Right lobe of liver (tissue), 6 donors: ENCODE results near the gene ARHGEF1. TPM values are rescaled to one million over a fixed set of nuclear protein-coding genes. Genes with fewer than 3 reads are reported as not detected.

Experiments used
- ATAC-seq, 4 donors: fragments of 200-7000 bp; cut with Tn5 transposase; one replicate each; pipeline ENCODE4 v1.9.1; 2020; ENCODE audit warnings: mild to moderate bottlenecking in 4 of 4, moderate library complexity in 4 of 4
- DNase-seq, 3 donors: peaks; one replicate each; pipeline ENCODE4 v3.0.0-alpha.2; 2020
- H3K27ac ChIP-seq, 3 donors: fragments of 200-600 bp; one replicate each; pipeline ENCODE4 v1.8.0; 2022
- H3K27me3 ChIP-seq, 2 donors: fragments of 200-600 bp; one replicate each; pipeline ENCODE4 v1.8.0; 2022
- H3K36me3 ChIP-seq, 4 donors: fragments of 200-600 bp; sonication (generic) in 1 of 4; one replicate each; pipeline versions ENCODE4 v1.5.1 to v1.8.0; 2017 to 2022; ENCODE audit warnings: control low read depth in 1 of 4
- H3K4me1 ChIP-seq, 4 donors: fragments of 200-600 bp; sonication (generic) in 1 of 4; one replicate each; pipeline versions ENCODE4 v1.5.1 to v1.8.0; 2017 to 2022; ENCODE audit warnings: control low read depth in 1 of 4
- H3K4me3 ChIP-seq, 3 donors: fragments of 200-600 bp; one replicate each; pipeline ENCODE4 v1.8.0; 2022
- H3K9me3 ChIP-seq, 4 donors: fragments of 200-600 bp; sonication (generic) in 1 of 4; one replicate each; pipeline versions ENCODE4 v1.5.1 to v1.8.0; 2017 to 2022; ENCODE audit warnings: control low read depth in 1 of 4
- POLR2A ChIP-seq: fragments of 450-650 bp; IDR thresholded peaks from one replicate; pipeline ENCODE4 v1.6.1; 2017; ENCODE audit warnings: antibody characterized with exemption, mild to moderate bottlenecking
- WGBS: methylation state at CpG from one replicate; pipeline ENCODE4 v1.1.6; 2018; ENCODE audit warnings: low coverage, low lambda C conversion rate; ENCODE audit not compliant: insufficient coverage; ENCODE audit errors: missing lambda C conversion rate; 5-methylcytosine and 5-hydroxymethylcytosine counted together
- intact Hi-C, 2 donors: fragments of 100-400 bp; cut with DNase I; formaldehyde crosslinking; loops; one replicate each; pipeline versions ENCODE4 v1.11.2 to v1.14.1; 2022
- total RNA-seq, 6 experiments: library from RNA; depleted of rRNA in 2 of 6; stranded (reverse); fragments of >200 nt in 2 of 6; fragmentation: NEBNext Ultra II Directional in 3 of 6; extraction: Animal tissue kit (Norgen Biotek cat#: 25700) in 3 of 6; gene quantifications; one replicate each; pipeline versions ENCODE4 v1.1.0 to v1.2.4, GENCODE V29; 2016 to 2023
- TF ChIP-seq, protein P1 (sequence below), 4 donors: fragments of 200-600 bp in 3 of 4; fragments of 450-650 bp in 1 of 4; IDR thresholded peaks; one replicate each; pipeline versions ENCODE4 v1.5.1 to v1.8.0; 2016 to 2022; ENCODE audit warnings: antibody characterized with exemption in 4 of 4, mild to moderate bottlenecking in 2 of 4
- donor health status: DM: no; HTN: yes; CAD: no.
- donor health status: DM: no; HTN: no; CAD: no.
- donor health status: DM: no; HTN: no; CAD: no.
- donor health status: DM: no; HTN: yes; CAD: no.
- donor health status: DM: no; HTN: yes; CAD: no.

Gene ARHGEF1
- total RNA-seq, 6 experiments from 2014 or later, result 25.3 to 39.7 (median 30.2) TPM

GRCh38 chr19:41903193-41903953 is 20.4 kb downstream of the ARHGEF1 start:
- ATAC-seq, result no peak
- Histone ChIP-seq H3K27ac (no peak overlapping the region), H3K9me3 (no peaks in the 10 kb centered on the region), H3K4me3 (no peak overlapping the region), H3K27me3 (no peaks in the 10 kb centered on the region), H3K4me1 (peaks cover 0 to 6% (median 2%) of the 10 kb centered on the region in 4 donors), H3K36me3 (peaks cover 0 to 57% (median 39%) of the 10 kb centered on the region in 4 donors)
- WGBS, result 100% methylated on average over 3 of the region's 19 CpGs
- intact Hi-C loops, result no loop called here
- TF ChIP-seq POLR2A, result no peak
- TF ChIP-seq, protein P1, sequence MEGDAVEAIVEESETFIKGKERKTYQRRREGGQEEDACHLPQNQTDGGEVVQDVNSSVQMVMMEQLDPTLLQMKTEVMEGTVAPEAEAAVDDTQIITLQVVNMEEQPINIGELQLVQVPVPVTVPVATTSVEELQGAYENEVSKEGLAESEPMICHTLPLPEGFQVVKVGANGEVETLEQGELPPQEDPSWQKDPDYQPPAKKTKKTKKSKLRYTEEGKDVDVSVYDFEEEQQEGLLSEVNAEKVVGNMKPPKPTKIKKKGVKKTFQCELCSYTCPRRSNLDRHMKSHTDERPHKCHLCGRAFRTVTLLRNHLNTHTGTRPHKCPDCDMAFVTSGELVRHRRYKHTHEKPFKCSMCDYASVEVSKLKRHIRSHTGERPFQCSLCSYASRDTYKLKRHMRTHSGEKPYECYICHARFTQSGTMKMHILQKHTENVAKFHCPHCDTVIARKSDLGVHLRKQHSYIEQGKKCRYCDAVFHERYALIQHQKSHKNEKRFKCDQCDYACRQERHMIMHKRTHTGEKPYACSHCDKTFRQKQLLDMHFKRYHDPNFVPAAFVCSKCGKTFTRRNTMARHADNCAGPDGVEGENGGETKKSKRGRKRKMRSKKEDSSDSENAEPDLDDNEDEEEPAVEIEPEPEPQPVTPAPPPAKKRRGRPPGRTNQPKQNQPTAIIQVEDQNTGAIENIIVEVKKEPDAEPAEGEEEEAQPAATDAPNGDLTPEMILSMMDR (IDR thresholded peaks at IDR 0.05), result no peak
- no peak for DNase-seq

- H3K27ac ChIP-seq, result no peak overlapping the region
- H3K36me3 ChIP-seq, result peaks cover 0 to 48% (median 34%) of the 10 kb centered on the region in 4 donors
Measured at GRCh38 chr19:41904118-41904870, 21.3 kb downstream of the ARHGEF1 start.

GRCh38 chr19:41905273-41906002 is 22.5 kb downstream of the ARHGEF1 start:
- TF ChIP-seq, protein P1 (IDR thresholded peaks at IDR 0.05), result no peak
- TF ChIP-seq POLR2A, result no peak
- intact Hi-C loops, result no loop called here
- Histone ChIP-seq H3K4me1 (peaks cover 0 to 6% (median 2%) of the 10 kb centered on the region in 4 donors), H3K9me3 (no peaks in the 10 kb centered on the region), H3K36me3 (peaks cover 0 to 43% (median 27%) of the 10 kb centered on the region in 4 donors), H3K27me3 (no peaks in the 10 kb centered on the region), H3K27ac (no peak overlapping the region), H3K4me3 (no peak overlapping the region)
- ATAC-seq (no peak), DNase-seq (no peak)
- 80% methylated on average over 8 of the region's 24 CpGs for WGBS

More at GRCh38 chr19:41904118-41904870, 21.3 kb downstream of the ARHGEF1 start:
- intact Hi-C loops, result no loop called here
- WGBS, result 56% methylated on average over 5 of the region's 30 CpGs
- ATAC-seq (peak; percentile 6 to 62 (median 42)), DNase-seq (no peak)
- no peak overlapping the region for H3K4me3 ChIP-seq
- TF ChIP-seq POLR2A, result no peak
- TF ChIP-seq, protein P1 (IDR thresholded peaks at IDR 0.05), result no peak
- no peaks in the 10 kb centered on the region for H3K9me3 ChIP-seq
- peaks cover 0 to 6% (median 2%) of the 10 kb centered on the region in 4 donors for H3K4me1 ChIP-seq
- no peaks in the 10 kb centered on the region for H3K27me3 ChIP-seq

- DNase-seq (no peak), ATAC-seq (no peak)
- TF ChIP-seq, protein P1 (IDR thresholded peaks at IDR 0.05), result no peak
- no peak for TF ChIP-seq POLR2A
- Histone ChIP-seq H3K9me3 (no peaks in the 10 kb centered on the region), H3K27ac (no peak overlapping the region), H3K4me3 (no peak overlapping the region), H3K4me1 (peaks cover 0 to 6% (median 2%) of the 10 kb centered on the region in 4 donors), H3K27me3 (no peaks in the 10 kb centered on the region), H3K36me3 (peaks cover 0 to 36% (median 25%) of the 10 kb centered on the region in 4 donors)
- 66% methylated on average over 5 of the region's 9 CpGs for WGBS
- intact Hi-C loops, result no loop called here
Measured at GRCh38 chr19:41906271-41906670, 23.3 kb downstream of the ARHGEF1 start.
